DND-41 (cell line): ENCODE results near the gene ABLIM3.

ENCODE experiments used
- ATAC-seq: fragments of 200-7000 bp; cut with Tn5 transposase; 3 replicates; pipeline ENCODE4 v1.9.1; 2021; ENCODE audit warnings: low read depth; ENCODE audit not compliant: insufficient read depth
- DNase-seq: peaks from one replicate; pipeline ENCODE4 v3.0.0-alpha.2; 2020
- H2AFZ ChIP-seq: 2 replicates; pipeline ENCODE4 v1.6.0; 2012; ENCODE audit warnings: low read depth, low read length
- H3K27ac ChIP-seq: 2 replicates; pipeline ENCODE4 v1.5.1; 2012; ENCODE audit warnings: low read length, inconsistent platforms
- H3K27me3 ChIP-seq: fragments of 200-600 bp; sonication (generic); 2 replicates; pipeline ENCODE4 v1.6.0; 2012; ENCODE audit warnings: low read length, mild to moderate bottlenecking, inconsistent platforms; ENCODE audit not compliant: insufficient read depth, poor library complexity
- H3K36me3 ChIP-seq: 2 replicates; pipeline ENCODE4 v1.5.1; 2012; ENCODE audit warnings: low read length, inconsistent platforms; ENCODE audit not compliant: insufficient read depth
- H3K4me1 ChIP-seq: 2 replicates; pipeline ENCODE4 v1.5.1; 2012; ENCODE audit warnings: mild to moderate bottlenecking, low read length; ENCODE audit not compliant: insufficient read depth
- H3K4me2 ChIP-seq: 2 replicates; pipeline ENCODE4 v1.6.0; 2012; ENCODE audit warnings: mild to moderate bottlenecking, moderate library complexity, low read length, inconsistent platforms; ENCODE audit not compliant: insufficient read depth
- H3K4me3 ChIP-seq, 2 experiments: fragments of 200-600 bp in 1 of 2; shearing (Covaris generic) in 1 of 2; 2 replicates each; pipeline ENCODE4 v1.5.1; 2012 to 2016; ENCODE audit warnings: inconsistent platforms in 2 of 2, low read length in 2 of 2, mild to moderate bottlenecking in 2 of 2, low read depth in 1 of 2, moderate library complexity in 1 of 2
- H3K79me2 ChIP-seq: 2 replicates; pipeline ENCODE4 v1.6.0; 2012; ENCODE audit warnings: low read length, inconsistent platforms; ENCODE audit not compliant: insufficient read depth
- H3K9ac ChIP-seq: 2 replicates; pipeline ENCODE4 v1.6.0; 2012; ENCODE audit warnings: low read depth, mild to moderate bottlenecking, inconsistent platforms, low read length, moderate library complexity
- H3K9me3 ChIP-seq: 2 replicates; pipeline ENCODE4 v1.5.1; 2012; ENCODE audit warnings: low read length, moderate library complexity, mild to moderate bottlenecking, inconsistent platforms; ENCODE audit not compliant: insufficient read depth, severe bottlenecking
- H4K20me1 ChIP-seq: 2 replicates; pipeline ENCODE4 v1.6.0; 2012; ENCODE audit warnings: low read length; ENCODE audit not compliant: insufficient read depth
- CTCF ChIP-seq: IDR thresholded peaks from 2 replicates; pipeline ENCODE4 v1.5.1; 2012; ENCODE audit warnings: borderline replicate concordance, low read length, moderate library complexity, mild to moderate bottlenecking; ENCODE audit not compliant: poor library complexity, severe bottlenecking; ENCODE audit errors: extremely low read depth
- EZH2 ChIP-seq: IDR thresholded peaks from 3 replicates; pipeline ENCODE4 v1.6.1; 2012; ENCODE audit warnings: borderline replicate concordance, low read depth, mild to moderate bottlenecking, moderate library complexity, low read length, inconsistent platforms; ENCODE audit not compliant: severe bottlenecking

Gene ABLIM3

GRCh38 chr5:149172709-149173505, 31.6 kb downstream of the ABLIM3 start:
- H3K4me2 ChIP-seq, result no peak overlapping the region
- ATAC-seq, result no peak
- no peak for DNase-seq
- TF ChIP-seq CTCF (no peak), EZH2 (no peak)
- H4K20me1 ChIP-seq, result no peaks in the 10 kb centered on the region
- H3K27me3 ChIP-seq, result peaks cover 2% of the 10 kb centered on the region
- no peaks in the 10 kb centered on the region for H3K9me3 ChIP-seq
- H3K36me3 ChIP-seq, result no peaks in the 10 kb centered on the region
- no peak overlapping the region for H3K27ac ChIP-seq
- H3K9ac ChIP-seq, result no peak overlapping the region
- no peak overlapping the region for H3K4me3 ChIP-seq
- H3K79me2 ChIP-seq, result no peaks in the 10 kb centered on the region
- H2AFZ ChIP-seq, result no peak overlapping the region
- no peaks in the 10 kb centered on the region for H3K4me1 ChIP-seq

- H3K9me3 ChIP-seq, result no peaks in the 10 kb centered on the region
- ATAC-seq, result no peak
- H3K4me1 ChIP-seq, result no peaks in the 10 kb centered on the region
- TF ChIP-seq CTCF, result no peak
- no peak for TF ChIP-seq EZH2
- H3K79me2 ChIP-seq, result no peaks in the 10 kb centered on the region
- H3K4me2 ChIP-seq, result no peak overlapping the region
- H3K9ac ChIP-seq, result no peak overlapping the region
- H3K27me3 ChIP-seq, result peaks cover 6% of the 10 kb centered on the region
- no peak overlapping the region for H3K27ac ChIP-seq
- no peak for DNase-seq
- H3K36me3 ChIP-seq, result no peaks in the 10 kb centered on the region
- H2AFZ ChIP-seq, result no peak overlapping the region
- no peaks in the 10 kb centered on the region for H4K20me1 ChIP-seq
- no peak overlapping the region for H3K4me3 ChIP-seq
Measured at GRCh38 chr5:149174847-149175234, 33.5 kb downstream of the ABLIM3 start.

- no peak overlapping the region for H3K9ac ChIP-seq
- H3K4me1 ChIP-seq, result no peaks in the 10 kb centered on the region
- H3K9me3 ChIP-seq, result no peaks in the 10 kb centered on the region
- DNase-seq (no peak), ATAC-seq (no peak)
- H3K27ac ChIP-seq, result no peak overlapping the region
- H3K4me2 ChIP-seq, result no peak overlapping the region
- no peaks in the 10 kb centered on the region for H3K79me2 ChIP-seq
- H4K20me1 ChIP-seq, result no peaks in the 10 kb centered on the region
- H3K27me3 ChIP-seq, result peaks cover 6% of the 10 kb centered on the region
- H3K36me3 ChIP-seq, result no peaks in the 10 kb centered on the region
- no peak overlapping the region for H2AFZ ChIP-seq
- TF ChIP-seq CTCF (no peak), EZH2 (no peak)
- H3K4me3 ChIP-seq, result no peak overlapping the region
Measured at GRCh38 chr5:149175346-149176105, 34.2 kb downstream of the ABLIM3 start.
